ENCODE data around the gene MTCL3.

DNA sequence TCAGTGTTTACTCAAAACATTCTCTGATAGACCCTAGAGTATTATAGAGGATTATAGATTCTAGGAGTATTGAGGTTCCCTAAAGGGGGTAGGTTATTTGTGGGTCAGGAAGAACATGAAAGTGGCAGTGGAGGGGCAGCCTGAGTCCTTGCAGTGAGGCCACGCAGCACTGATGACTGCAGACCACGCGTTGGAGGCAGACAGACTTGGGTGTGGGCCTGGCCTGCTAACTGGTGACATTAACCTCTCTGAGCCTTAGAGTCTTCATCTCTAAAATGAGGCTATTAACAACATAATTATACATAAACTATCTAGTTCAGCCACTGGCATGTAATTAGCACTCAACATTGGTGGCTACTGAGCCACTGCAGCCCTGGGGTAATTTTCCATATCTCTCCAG is 16.1 kb downstream of the MTCL3 start:
- TF ChIP-seq, protein P1, sequence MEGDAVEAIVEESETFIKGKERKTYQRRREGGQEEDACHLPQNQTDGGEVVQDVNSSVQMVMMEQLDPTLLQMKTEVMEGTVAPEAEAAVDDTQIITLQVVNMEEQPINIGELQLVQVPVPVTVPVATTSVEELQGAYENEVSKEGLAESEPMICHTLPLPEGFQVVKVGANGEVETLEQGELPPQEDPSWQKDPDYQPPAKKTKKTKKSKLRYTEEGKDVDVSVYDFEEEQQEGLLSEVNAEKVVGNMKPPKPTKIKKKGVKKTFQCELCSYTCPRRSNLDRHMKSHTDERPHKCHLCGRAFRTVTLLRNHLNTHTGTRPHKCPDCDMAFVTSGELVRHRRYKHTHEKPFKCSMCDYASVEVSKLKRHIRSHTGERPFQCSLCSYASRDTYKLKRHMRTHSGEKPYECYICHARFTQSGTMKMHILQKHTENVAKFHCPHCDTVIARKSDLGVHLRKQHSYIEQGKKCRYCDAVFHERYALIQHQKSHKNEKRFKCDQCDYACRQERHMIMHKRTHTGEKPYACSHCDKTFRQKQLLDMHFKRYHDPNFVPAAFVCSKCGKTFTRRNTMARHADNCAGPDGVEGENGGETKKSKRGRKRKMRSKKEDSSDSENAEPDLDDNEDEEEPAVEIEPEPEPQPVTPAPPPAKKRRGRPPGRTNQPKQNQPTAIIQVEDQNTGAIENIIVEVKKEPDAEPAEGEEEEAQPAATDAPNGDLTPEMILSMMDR (IDR thresholded peaks at IDR 0.05; ENCODE audit: low read length) = no peak
- no peak for TF ChIP-seq EZH2 (optimal IDR thresholded peaks at IDR 0.05; ENCODE audit: low read depth, low read length)
